Measurements from ENCODE around the gene ZNF264.
"Not testable (repeated sequence)": the region's sequence is repeated elsewhere in the genome, so short reads cannot be mapped to it uniquely, and the experiment has no call there.

ZNF264 gene

DNA sequence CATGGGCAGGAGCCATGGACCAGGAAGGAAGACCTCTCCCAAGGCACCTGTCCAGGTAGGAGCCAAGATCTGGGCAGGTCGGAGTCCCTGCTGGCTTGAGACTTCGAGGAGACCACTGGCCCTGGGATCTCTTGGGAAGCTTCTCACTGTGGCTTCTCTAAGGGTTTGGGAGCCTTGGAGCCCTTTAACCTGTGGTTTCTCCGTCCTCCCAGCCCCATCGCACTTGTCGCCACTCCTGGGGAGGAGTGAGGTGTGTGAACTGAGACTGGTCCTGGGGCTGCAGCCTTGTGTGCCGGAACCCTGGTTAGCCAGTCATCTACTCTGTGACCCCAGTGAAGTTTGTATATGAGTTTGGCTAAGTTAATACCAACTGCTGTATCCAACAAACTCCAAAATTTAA, 57.3 kb downstream of the ZNF264 start:
- Histone ChIP-seq H3K36me3 (replicated peaks; ENCODE audit: low read depth, low read length) (peaks cover 54% of the 10 kb centered on the region), H3K27ac (ENCODE audit: low read length) (no peak overlapping the region), H2AFZ (ENCODE audit: low read depth, low read length) (no peak overlapping the region), H4K20me1 (ENCODE audit: insufficient read depth, low read length) (no peaks in the 10 kb centered on the region), H3K4me3 (ENCODE audit: low read length) (no peak overlapping the region), H3K27me3 (ENCODE audit: low read depth, low read length) (no peaks in the 10 kb centered on the region), H3K9ac (ENCODE audit: low read length) (no peak overlapping the region), H3K4me1 (ENCODE audit: low read length) (peaks cover 20% of the 10 kb centered on the region), H3K79me2 (ENCODE audit: low read length) (peaks cover 19% of the 10 kb centered on the region), H3K9me3 (ENCODE audit: insufficient read depth, low read length) (no peaks in the 10 kb centered on the region), H3K4me2 (ENCODE audit: low read length) (no peak overlapping the region)
- no peak for TF ChIP-seq EZH2phosphoT487 (IDR thresholded peaks at IDR 0.05; ENCODE audit: low read depth)
- TF ChIP-seq, protein P1, sequence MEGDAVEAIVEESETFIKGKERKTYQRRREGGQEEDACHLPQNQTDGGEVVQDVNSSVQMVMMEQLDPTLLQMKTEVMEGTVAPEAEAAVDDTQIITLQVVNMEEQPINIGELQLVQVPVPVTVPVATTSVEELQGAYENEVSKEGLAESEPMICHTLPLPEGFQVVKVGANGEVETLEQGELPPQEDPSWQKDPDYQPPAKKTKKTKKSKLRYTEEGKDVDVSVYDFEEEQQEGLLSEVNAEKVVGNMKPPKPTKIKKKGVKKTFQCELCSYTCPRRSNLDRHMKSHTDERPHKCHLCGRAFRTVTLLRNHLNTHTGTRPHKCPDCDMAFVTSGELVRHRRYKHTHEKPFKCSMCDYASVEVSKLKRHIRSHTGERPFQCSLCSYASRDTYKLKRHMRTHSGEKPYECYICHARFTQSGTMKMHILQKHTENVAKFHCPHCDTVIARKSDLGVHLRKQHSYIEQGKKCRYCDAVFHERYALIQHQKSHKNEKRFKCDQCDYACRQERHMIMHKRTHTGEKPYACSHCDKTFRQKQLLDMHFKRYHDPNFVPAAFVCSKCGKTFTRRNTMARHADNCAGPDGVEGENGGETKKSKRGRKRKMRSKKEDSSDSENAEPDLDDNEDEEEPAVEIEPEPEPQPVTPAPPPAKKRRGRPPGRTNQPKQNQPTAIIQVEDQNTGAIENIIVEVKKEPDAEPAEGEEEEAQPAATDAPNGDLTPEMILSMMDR (IDR thresholded peaks at IDR 0.05; ENCODE audit: low read depth, low read length): no peak

DNA sequence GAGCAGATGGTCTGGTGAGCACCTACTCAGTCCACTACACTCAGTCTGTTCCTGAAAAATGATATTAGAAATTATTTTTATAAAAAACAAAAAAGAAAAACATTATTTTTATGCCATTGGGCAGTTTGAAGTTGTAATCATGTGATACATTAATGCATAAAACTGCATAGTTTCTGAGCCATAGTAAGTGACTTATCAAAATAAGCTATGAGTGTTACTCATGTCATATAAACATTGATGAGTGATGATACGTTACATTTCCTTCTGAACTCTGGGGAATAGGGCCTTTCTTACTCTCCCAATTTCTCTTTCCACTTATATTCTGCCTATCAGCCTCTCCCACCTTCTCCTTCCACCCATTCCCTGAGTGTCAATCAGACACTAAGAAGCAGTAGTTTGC, 58.0 kb downstream of the ZNF264 start:
- H3K4me2 ChIP-seq (ENCODE audit: low read length): no peak overlapping the region

DNA sequence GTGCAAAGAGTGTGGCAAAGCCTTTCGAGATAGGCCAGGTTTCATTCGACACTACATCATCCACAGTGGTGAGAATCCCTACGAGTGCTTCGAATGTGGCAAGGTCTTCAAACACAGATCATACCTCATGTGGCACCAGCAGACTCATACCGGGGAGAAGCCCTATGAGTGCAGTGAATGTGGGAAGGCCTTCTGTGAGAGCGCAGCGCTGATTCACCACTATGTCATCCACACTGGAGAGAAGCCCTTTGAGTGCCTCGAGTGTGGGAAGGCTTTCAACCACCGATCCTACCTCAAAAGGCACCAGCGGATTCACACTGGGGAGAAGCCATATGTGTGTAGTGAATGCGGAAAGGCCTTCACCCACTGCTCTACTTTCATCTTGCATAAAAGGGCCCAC, 62.5 kb downstream of the ZNF264 start:
- not testable (repeated sequence) for H3K79me2 ChIP-seq (ENCODE audit: low read length); H3K4me2 ChIP-seq (ENCODE audit: low read length); H3K27me3 ChIP-seq (ENCODE audit: low read depth, low read length); H3K9me3 ChIP-seq (ENCODE audit: insufficient read depth, low read length); H3K4me3 ChIP-seq (ENCODE audit: low read length); H2AFZ ChIP-seq (ENCODE audit: low read depth, low read length); H3K27ac ChIP-seq (ENCODE audit: low read length); H4K20me1 ChIP-seq (ENCODE audit: insufficient read depth, low read length); H3K9ac ChIP-seq (ENCODE audit: low read length); H3K4me1 ChIP-seq (ENCODE audit: low read length)
- H3K36me3 ChIP-seq (replicated peaks; ENCODE audit: low read depth, low read length): peaks cover 42% of the 10 kb centered on the region

More for the DNA sequence above, 58.0 kb downstream of the ZNF264 start:
- H4K20me1 ChIP-seq (ENCODE audit: insufficient read depth, low read length): no peaks in the 10 kb centered on the region
- no peak overlapping the region for H3K9ac ChIP-seq (ENCODE audit: low read length)
- H3K4me1 ChIP-seq (ENCODE audit: low read length): peaks cover 15% of the 10 kb centered on the region
- no peak for TF ChIP-seq EZH2phosphoT487 (IDR thresholded peaks at IDR 0.05; ENCODE audit: low read depth)
- TF ChIP-seq, protein P1 (IDR thresholded peaks at IDR 0.05; ENCODE audit: low read depth, low read length): no peak
- H3K27ac ChIP-seq (ENCODE audit: low read length): no peak overlapping the region
- peaks cover 55% of the 10 kb centered on the region for H3K36me3 ChIP-seq (replicated peaks; ENCODE audit: low read depth, low read length)
- H3K9me3 ChIP-seq (ENCODE audit: insufficient read depth, low read length): no peaks in the 10 kb centered on the region
- peaks cover 16% of the 10 kb centered on the region for H3K79me2 ChIP-seq (ENCODE audit: low read length)
- no peak overlapping the region for H3K4me3 ChIP-seq (ENCODE audit: low read length)
- no peak overlapping the region for H2AFZ ChIP-seq (ENCODE audit: low read depth, low read length)
- H3K27me3 ChIP-seq (ENCODE audit: low read depth, low read length): no peaks in the 10 kb centered on the region

DNA sequence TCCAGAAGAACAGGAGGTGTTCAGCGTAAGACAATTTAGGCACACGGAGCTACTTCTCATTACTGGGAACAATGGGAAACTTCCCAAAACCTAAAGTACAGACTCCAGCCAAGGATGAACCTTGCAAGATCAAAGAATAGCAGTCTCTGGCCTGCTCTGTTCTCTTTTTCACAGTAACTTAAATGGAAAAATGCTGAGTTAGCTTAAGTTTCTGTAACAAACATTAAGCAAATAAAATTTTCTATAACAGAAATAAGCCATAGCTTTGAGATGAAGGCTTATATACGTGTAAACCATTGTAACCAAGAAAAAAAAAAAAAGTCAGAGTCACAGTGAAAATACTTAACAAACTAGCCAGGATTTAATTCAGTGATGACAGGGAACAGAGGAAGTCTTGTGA, 70.7 kb downstream of the ZNF264 start:
- Histone ChIP-seq H3K9ac (ENCODE audit: low read length) (no peak overlapping the region), H3K27me3 (ENCODE audit: low read depth, low read length) (no peaks in the 10 kb centered on the region), H4K20me1 (ENCODE audit: insufficient read depth, low read length) (no peaks in the 10 kb centered on the region), H2AFZ (ENCODE audit: low read depth, low read length) (no peak overlapping the region), H3K4me2 (ENCODE audit: low read length) (no peak overlapping the region), H3K36me3 (replicated peaks; ENCODE audit: low read depth, low read length) (peaks cover 21% of the 10 kb centered on the region), H3K79me2 (ENCODE audit: low read length) (peaks cover 7% of the 10 kb centered on the region), H3K27ac (ENCODE audit: low read length) (no peak overlapping the region), H3K4me3 (ENCODE audit: low read length) (no peak overlapping the region), H3K4me1 (ENCODE audit: low read length) (peaks cover 12% of the 10 kb centered on the region), H3K9me3 (ENCODE audit: insufficient read depth, low read length) (no peaks in the 10 kb centered on the region)
- TF ChIP-seq, protein P1 (IDR thresholded peaks at IDR 0.05; ENCODE audit: low read depth, low read length): no peak
- TF ChIP-seq EZH2phosphoT487 (IDR thresholded peaks at IDR 0.05; ENCODE audit: low read depth): no peak
